Fibroblast of peridontal ligament (primary cell): Measurements from ENCODE around the gene IL19.

ENCODE experiments used
- DNase-seq: peaks from one replicate; pipeline ENCODE4 v3.0.0-alpha.2; 2010; ENCODE audit errors: extremely low read depth

The IL19 gene, protein sequence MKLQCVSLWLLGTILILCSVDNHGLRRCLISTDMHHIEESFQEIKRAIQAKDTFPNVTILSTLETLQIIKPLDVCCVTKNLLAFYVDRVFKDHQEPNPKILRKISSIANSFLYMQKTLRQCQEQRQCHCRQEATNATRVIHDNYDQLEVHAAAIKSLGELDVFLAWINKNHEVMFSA

GRCh38 chr1:206770531-206771337, at the start of gene IL19:
TSS of gene IL19 (plus strand) at chr1:206770773. CDS start at chr1:206836663, 65,890 bp downstream.
- DNase-seq = no peak

- no peak for DNase-seq
Observed at GRCh38 chr1:206721454-206721853, 49.1 kb upstream of the IL19 start.

DNA sequence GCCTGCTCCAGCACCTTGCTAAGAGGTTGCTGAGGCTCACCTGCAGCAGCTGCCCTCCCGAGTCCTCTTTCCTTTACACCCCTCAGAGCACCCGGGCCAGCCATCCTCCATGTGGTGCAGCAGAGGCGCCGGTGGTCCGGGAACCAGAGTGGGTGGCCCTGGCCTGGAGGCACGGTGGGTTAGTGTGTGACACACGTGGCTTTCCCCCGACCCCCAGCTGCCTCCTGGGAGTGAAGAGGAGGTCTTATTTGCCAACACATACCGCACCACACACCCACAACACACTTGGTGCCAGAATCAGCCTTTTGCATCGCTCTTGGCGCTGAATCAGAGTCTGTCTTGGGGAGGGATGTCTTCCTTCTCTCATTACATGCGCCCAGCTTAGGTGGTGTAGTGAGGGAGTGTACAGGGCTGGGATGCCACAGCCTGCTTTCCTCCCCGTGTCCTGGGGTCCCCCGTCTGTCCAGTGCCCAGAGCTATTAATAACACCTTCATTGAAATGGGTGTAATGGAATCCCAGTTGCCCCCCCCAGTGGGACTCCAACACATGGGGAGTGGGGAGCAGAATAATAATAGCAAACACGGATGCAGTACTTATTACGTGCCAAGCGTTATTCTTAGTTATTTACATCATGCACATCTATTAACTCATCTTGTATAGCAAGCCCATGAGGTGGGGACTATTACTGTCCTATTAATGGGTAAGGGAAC, 47.7 kb upstream of the IL19 start:
- DNase-seq = peak; percentile 38

DNA sequence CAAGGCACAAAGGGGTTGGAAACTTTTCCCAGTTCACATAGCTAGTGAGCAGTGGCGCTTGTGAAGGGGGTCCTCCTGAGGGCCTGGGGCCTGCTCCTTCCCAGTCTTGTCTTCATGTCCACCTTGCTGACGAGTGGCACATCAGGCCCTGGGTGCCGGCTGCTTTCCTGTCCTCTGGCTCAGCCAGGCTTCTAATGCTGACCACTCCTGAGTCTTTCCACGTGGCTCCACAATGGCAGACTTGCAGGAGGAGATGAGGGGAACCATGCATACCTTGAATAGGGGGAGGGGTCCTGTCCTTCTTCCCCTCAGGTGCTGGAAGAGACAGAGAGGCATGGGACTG, 47.1 kb upstream of the IL19 start:
- no peak for DNase-seq

DNA sequence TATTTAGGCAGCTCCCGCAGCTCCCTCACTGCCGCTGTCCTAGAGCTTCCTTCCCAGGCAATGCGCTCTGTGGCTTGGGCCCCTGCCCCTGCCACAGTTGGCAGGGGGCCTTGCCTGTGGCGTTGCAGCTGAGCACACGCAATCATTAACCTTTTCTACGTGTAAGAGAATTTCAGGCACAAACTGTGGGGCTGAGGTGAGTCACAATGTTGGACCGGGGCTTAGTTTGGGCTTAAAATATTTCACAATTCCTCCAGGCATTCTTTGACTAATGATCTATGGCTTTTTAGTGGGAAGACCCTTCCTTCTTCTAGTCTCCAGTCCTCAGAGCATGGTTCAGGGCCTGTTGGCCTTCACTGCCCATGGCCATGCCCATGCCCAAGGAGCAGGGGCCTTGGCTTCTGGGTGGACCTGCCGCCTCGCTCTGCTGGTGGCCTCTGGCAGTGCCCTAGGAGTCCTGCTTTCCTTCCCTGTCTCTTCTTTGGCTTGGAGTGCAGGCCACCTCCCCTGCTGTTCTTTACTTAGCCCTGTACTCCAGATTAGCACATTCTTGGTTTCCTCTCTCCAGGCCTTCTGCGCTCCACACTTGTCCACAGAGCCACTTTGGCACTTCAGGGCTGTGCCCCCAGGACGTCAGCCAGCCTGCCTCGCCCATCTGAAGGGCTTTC, 46.6 kb upstream of the IL19 start:
- peak; percentile 90 for DNase-seq

DNA sequence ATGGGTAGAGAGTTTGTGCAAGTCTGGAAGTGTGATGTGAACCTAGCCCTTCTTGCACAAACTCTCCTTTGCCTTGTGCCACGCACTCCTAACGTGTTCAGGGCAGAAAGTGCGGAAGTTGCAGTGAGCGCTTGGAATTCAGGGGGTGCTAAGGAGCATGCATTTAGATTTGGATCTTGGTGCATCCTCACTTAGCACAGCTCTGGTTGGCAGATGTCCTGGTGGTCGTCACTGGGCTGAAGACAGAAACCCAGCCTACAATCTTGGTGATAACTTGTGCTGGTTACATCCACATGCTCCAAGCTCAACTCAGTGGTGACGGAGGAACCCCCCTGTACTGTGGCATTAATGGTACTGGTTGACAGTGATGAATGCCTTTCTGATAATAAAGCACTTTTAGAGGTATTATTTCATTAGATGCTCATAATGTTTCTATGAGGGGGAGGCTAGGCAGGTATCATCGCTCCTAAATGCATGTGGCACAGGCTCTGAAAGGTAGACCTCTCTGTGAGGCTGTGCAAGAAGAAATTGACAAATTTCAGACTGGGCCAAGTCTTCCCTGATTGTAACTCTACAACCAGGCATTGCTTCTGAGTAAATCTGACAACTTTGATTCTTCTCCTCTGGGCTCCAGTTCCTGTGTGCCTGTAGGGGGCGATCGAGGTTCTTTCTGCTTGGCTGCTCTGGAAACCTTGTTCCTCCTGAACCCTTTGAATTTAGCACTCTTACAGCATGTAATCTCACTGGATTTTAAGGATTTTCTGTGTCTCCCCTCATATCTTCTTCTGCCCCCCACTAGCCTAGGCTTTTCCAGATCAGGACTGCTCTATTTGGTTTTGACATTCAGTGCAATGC, 45.2 kb upstream of the IL19 start:
- peak; percentile 57 for DNase-seq

DNA sequence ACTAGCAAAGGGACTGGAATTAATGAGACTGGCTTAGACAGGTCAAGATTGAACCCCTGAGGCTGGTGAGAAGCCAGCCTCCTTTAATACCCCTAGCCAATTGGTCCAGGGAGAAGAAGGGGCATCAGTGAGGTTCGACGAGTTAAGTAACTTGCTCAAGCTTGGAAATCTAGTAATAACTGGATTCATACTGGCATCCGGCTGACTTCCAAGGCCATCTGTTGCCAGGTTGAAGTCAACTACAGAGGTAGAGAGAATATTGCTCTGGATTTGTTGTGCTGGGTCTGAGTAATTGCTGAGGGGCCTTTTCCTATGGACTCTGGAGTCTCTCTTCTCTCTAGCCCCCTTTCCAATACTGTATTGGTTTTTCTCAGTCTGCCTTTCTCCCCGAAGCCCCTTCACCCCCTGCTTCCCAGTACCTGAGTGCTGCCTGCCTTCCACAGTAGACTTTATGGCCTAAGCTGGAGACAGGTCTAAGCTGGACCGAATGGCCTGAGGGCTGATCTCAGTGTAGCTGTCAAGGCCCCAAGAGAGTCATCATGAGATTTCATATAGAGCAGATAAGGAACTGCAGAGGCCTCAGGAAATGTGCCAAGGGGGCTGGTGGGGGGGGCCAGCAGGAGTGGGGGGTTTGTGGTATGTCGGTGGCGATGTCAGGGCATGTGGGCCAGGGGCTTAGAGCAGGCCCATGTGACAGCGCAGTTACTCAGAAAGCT, 42.4 kb upstream of the IL19 start:
- DNase-seq = no peak

DNA sequence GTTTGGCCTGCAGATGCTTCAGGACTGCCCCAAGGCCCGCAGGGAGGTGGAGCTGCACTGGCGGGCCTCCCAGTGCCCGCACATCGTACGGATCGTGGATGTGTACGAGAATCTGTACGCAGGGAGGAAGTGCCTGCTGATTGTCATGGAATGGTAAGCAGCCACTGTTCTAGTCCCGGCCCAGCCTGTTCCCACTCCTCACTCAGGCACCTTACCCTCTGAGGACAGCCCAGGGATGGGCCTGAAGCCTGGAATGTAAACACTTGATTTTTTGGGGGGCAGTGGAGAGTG, 41.9 kb upstream of the IL19 start:
- no peak for DNase-seq

DNA sequence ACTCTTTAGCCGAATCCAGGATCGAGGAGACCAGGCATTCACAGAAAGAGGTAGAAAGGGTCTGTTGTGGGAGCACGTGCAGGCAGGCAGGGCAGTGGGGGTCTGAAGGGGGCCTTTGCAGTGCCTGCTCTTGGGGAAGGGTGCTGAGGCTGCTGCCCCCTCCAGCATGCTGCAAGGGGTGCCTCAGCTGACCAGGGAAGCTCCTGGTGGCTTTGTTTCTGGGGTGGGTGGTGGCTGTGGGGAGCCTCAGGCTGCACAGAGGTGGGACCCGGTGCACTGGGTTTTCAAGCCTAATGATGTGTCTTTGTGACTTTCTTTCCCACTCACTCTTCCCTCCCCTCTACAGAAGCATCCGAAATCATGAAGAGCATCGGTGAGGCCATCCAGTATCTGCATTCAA, 41.5 kb upstream of the IL19 start:
- DNase-seq = no peak

- no peak for DNase-seq
Observed at GRCh38 chr1:206729507-206729906, 41.1 kb upstream of the IL19 start.

DNA sequence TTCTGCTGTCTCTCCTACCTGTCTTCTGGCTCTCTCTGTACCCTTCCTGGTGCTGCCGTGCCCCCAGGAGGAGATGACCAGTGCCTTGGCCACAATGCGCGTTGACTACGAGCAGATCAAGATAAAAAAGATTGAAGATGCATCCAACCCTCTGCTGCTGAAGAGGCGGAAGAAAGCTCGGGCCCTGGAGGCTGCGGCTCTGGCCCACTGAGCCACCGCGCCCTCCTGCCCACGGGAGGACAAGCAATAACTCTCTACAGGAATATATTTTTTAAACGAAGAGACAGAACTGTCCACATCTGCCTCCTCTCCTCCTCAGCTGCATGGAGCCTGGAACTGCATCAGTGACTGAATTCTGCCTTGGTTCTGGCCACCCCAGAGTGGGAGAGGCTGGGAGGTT, 38.1 kb upstream of the IL19 start:
- DNase-seq = no peak

DNA sequence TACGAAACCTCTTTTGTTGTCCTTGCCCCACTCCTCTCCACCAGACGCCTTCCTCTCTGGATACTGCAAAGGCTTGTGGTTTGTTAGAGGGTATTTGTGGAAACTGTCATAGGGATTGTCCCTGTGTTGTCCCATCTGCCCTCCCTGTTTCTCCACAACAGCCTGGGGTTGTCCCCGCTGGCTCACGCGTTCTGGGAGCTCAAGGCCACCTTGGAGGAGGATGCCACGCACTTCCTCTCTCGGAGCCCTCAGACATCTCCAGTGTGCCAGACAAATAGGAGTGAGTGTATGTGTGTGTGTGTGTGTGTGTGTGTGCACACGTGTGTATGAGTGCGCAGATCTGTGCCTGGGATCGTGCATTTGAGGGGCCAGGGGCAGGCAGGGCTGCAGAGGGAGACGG, 37.6 kb upstream of the IL19 start:
- DNase-seq = no peak

DNA sequence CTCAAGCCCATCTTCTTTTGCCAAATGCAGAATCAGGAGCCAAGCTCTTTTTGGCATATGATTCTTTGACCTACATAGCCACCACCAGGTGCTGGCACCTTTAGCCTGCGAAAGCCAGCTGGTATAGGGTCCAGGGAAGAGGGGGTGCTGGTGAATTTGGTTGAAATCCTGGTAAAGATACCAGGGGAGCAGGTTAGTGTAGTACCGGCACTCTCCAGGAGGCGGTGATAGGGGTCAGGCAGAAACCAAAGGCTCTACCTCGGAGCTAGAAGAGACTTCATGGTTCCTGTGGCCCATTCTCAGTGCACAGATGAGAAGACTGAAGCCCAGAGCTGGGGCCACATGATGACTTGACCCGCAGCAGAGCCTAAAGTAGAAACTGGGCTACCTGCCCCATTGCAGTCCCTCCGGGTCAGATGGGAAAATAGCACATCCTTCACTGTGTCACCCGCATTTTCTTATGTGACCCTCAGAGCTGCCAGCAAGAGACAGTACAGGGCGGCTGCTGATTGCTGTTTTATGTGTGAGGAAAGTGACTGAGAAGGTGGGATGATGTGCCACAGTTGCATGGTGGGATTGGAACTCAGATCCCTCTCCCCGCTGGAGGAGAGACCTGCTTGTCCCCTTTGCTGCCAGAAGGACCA, 36.0 kb upstream of the IL19 start:
- peak; percentile 45 for DNase-seq

DNA sequence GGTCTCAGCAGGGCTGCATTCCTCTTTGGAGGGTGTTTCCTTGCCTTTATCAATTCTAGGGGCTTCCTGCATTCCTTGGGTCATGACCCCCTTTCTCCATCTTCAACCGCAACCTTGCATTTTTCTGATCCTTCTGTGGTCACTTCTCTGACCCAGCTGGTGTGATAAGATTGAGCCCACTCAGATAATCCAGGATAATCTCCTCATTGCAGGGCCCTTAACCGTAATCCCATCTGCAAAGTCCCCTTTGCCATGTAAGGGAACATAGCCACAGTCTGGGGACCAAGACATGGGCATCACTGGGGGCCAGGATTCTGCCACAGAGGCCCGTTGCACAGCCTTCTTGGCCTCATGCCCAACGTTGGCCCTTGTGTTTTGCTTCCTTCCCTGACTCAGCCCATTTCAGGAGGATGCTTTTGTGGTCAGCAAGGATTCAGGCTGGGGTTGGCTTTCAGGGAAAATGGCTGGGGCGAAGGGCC, 35.0 kb upstream of the IL19 start:
- peak; percentile 27 for DNase-seq

- no peak for DNase-seq
Observed at GRCh38 chr1:206736878-206737728, 33.5 kb upstream of the IL19 start.

- no peak for DNase-seq
Observed at GRCh38 chr1:206737729-206738201, 32.8 kb upstream of the IL19 start.

DNA sequence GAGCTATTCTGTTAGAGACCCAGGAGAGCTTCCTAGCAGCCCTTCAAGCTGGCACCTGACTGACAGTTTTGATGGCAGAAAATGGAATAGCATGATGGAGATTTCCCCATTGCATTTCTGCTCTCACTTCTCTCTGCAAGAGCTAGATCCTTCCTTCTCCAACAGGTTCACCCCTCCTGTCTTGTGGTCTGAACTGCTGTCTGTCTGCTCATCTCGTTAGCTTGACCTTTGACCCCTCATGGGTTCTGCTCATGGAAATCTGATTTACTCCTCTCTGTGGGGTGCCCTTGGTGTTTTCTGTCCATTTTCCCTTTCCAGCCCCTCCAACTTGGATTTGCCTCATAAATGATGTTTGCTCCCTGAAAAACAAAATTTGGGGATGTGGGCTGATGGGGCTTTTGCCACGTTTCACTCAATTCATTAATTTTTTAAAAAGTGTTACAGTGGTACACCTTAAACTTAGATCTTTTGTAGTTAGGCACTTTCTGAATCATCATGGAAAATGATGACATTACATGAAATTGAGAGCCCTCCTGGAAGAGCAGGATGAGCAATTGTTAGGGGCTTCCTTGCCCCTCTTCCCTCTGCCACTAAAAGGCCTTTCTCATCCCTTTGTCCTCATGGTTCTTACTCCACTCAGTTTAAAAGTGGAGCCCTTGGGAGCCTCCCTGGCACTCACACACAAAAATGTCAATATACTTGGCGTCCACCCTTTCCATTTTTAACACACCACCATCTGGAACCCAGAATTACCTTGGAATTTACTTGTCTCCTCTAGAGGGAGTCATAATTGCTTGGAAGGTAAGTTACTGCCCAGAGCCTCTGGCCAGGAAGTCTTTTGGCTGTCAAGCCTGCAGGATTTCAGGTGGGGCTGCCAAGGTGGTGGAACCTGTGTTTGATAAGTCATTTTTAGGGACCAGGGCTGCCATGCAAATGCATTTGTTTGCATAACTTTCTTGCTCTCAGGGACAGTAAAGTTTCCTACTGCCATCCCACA, 31.9 kb upstream of the IL19 start:
- no peak for DNase-seq

GRCh38 chr1:206739411-206740076, 31.0 kb upstream of the IL19 start:
- DNase-seq = no peak
